ENCODE measurements around the gene CCDC194. TPM values are rescaled to one million over a fixed set of nuclear protein-coding genes. Genes with fewer than 3 reads are reported as not detected.

Gene CCDC194
- total and polyA plus RNA-seq, 2 of the 13 experiments (the other 11 are each of a cell fraction or from before 2014, with no cell fraction given), result 0.13 to 0.21 TPM

- peak; percentile 86; the same call in 1 of the 2 replicates for TF ChIP-seq MAZ (IDR thresholded peaks at IDR 0.05; ENCODE audit: borderline replicate concordance, low read depth, low read length)
- TF ChIP-seq MAZ (CRISPR knock-in tag; IDR thresholded peaks at IDR 0.05; ENCODE audit: low read depth), result peak; percentile 94
- peak; percentile 57; the same call in 1 of the 2 replicates for TF ChIP-seq PHF8 (CRISPR knock-in tag; IDR thresholded peaks at IDR 0.05)
- TF ChIP-seq TEAD3 (CRISPR knock-in tag; optimal IDR thresholded peaks at IDR 0.05; ENCODE audit: borderline replicate concordance), result peak; percentile 77
- no peak for TF ChIP-seq NR3C1 (CRISPR knock-in tag; IDR thresholded peaks at IDR 0.05)
- peak; percentile 81 for TF ChIP-seq ATF1 (CRISPR knock-in tag; IDR thresholded peaks at IDR 0.05)
- peak; percentile 72; the same call in 1 of the 2 replicates for TF ChIP-seq ELF4 (CRISPR knock-in tag; IDR thresholded peaks at IDR 0.05; ENCODE audit: borderline replicate concordance)
- peak; percentile 94 for TF ChIP-seq ZNF543 (CRISPR knock-in tag; IDR thresholded peaks at IDR 0.05)
- peak; percentile 77 for TF ChIP-seq ZNF670 (CRISPR knock-in tag; IDR thresholded peaks at IDR 0.05; ENCODE audit: borderline replicate concordance)
- no peak for TF ChIP-seq DZIP1 (CRISPR knock-in tag; IDR thresholded peaks at IDR 0.05)
- TF ChIP-seq THRA (CRISPR knock-in tag; IDR thresholded peaks at IDR 0.05; ENCODE audit: borderline replicate concordance), result no peak; the same call in 1 of the 2 replicates
- peak; percentile 58; the same call in 1 of the 2 replicates for TF ChIP-seq ARNT2 (CRISPR knock-in tag; IDR thresholded peaks at IDR 0.05; ENCODE audit: low read depth)
- 0 out of 2 replicates have a peak, but pooled peaks have one; percentile 22 for TF ChIP-seq ZNF451 (CRISPR knock-in tag; IDR thresholded peaks at IDR 0.05)
- 0 out of 2 replicates have a peak, but pooled peaks have one; percentile 42 for TF ChIP-seq FOXJ3 (CRISPR knock-in tag; IDR thresholded peaks at IDR 0.05; ENCODE audit: borderline replicate concordance)
- TF ChIP-seq FOXK2 (IDR thresholded peaks at IDR 0.05), result no peak
- no peak for TF ChIP-seq NONO (IDR thresholded peaks at IDR 0.05)
- peak; percentile 84 for TF ChIP-seq NONO (CRISPR knock-in tag; conservative IDR thresholded peaks at IDR 0.05)
- TF ChIP-seq CCDC6 (CRISPR knock-in tag; IDR thresholded peaks at IDR 0.05), result peak; percentile 82
- peak; percentile 41; the same call in 1 of the 2 replicates for TF ChIP-seq RFX3 (CRISPR knock-in tag; IDR thresholded peaks at IDR 0.05)
- peak; percentile 62; the same call in 1 of the 2 replicates for TF ChIP-seq ZFP82 (CRISPR knock-in tag; IDR thresholded peaks at IDR 0.05; ENCODE audit: borderline replicate concordance)
- peak; percentile 46 for TF ChIP-seq ZNF563 (CRISPR knock-in tag; IDR thresholded peaks at IDR 0.05)
- TF ChIP-seq ZNF687 (CRISPR knock-in tag; IDR thresholded peaks at IDR 0.05), result peak; percentile 81
These were observed 25.9 kb upstream of the CCDC194 start, which contains the start of gene MVB12A (continued) for GRCh38 chr19:17419621-17420474.
